B cell (primary cell): Measurements from ENCODE around the gene KCNMB3. TPM values are rescaled to one million over a fixed set of nuclear protein-coding genes. Genes with fewer than 3 reads are reported as not detected.

Experiments
- ATAC-seq: fragments of 200-7000 bp; cut with Tn5 transposase; one replicate; pipeline ENCODE4 v1.10.0; 2021; ENCODE audit warnings: low read depth, mild to moderate bottlenecking, moderate number of reproducible peaks, moderate library complexity
- CTCF ChIA-PET: fragments of 350-600 bp; sonication (Branson Sonifier 250); formaldehyde crosslinking; loops from one replicate; lab custom pipeline; 2021; ENCODE audit warnings: antibody characterized with exemption, inconsistent platforms; lab: Charles Lee
- POLR2A ChIA-PET: fragments of 350-600 bp; sonication (Branson Sonifier 250); formaldehyde crosslinking; loops from one replicate; lab custom pipeline; 2021; ENCODE audit warnings: antibody characterized with exemption; lab: Charles Lee
- DNase-seq: peaks from one replicate; pipeline ENCODE4 v3.0.0; 2013
- H2AFZ ChIP-seq: 2 replicates; pipeline ENCODE4 v1.6.1; 2012; ENCODE audit warnings: mild to moderate bottlenecking, low read depth, low read length; ENCODE audit not compliant: insufficient read depth, poor library complexity, severe bottlenecking
- H3K27ac ChIP-seq, 2 donors: 1 replicate in 1 of 2; 2 replicates in 1 of 2; pipeline ENCODE4 v1.5.1; 2012 to 2013; ENCODE audit warnings: low read length in 2 of 2, mild to moderate bottlenecking in 2 of 2, moderate library complexity in 1 of 2
- H3K27me3 ChIP-seq, 4 experiments: fragments of 200-600 bp in 1 of 4; sonication (generic) in 1 of 4; replicated peaks in 1 of 4; 1 replicate in 2 of 4; 2 replicates in 2 of 4; pipeline versions ENCODE4 v1.6.1 to v1.7.0; 2013 to 2016; ENCODE audit warnings: low read length in 3 of 4, mild to moderate bottlenecking in 2 of 4, mixed read lengths in 1 of 4, moderate library complexity in 1 of 4; ENCODE audit not compliant: insufficient read depth in 4 of 4, control insufficient read depth in 3 of 4; ENCODE audit errors: control extremely low read depth in 1 of 4
- H3K36me3 ChIP-seq, 2 experiments: replicated peaks in 1 of 2; 1 replicate in 1 of 2; 2 replicates in 1 of 2; pipeline versions ENCODE4 v1.6.1 to v1.7.1; 2013; ENCODE audit warnings: low read length in 1 of 2; ENCODE audit not compliant: insufficient read depth in 2 of 2, control insufficient read depth in 1 of 2; ENCODE audit errors: control extremely low read depth in 1 of 2, extremely low read depth in 1 of 2
- H3K4me1 ChIP-seq, 2 donors: fragments of 200-600 bp in 1 of 2; sonication (generic) in 1 of 2; 1 replicate in 1 of 2; 2 replicates in 1 of 2; pipeline versions ENCODE4 v1.5.1 to v1.6.1; 2013 to 2017; ENCODE audit warnings: low read length in 2 of 2; ENCODE audit not compliant: control insufficient read depth in 2 of 2, insufficient read depth in 2 of 2
- H3K4me2 ChIP-seq: replicated peaks from 2 replicates; pipeline ENCODE3; 2012; ENCODE audit warnings: mild to moderate bottlenecking, low read depth, low read length; ENCODE audit not compliant: poor library complexity, severe bottlenecking
- H3K4me3 ChIP-seq, 5 experiments: fragments of 200-600 bp in 1 of 5; sonication (generic) in 1 of 5; 1 replicate in 3 of 5; 2 replicates in 2 of 5; pipeline versions ENCODE4 v1.5.1 to v1.7.0; 2011 to 2016; ENCODE audit warnings: low read length in 4 of 5, mild to moderate bottlenecking in 4 of 5, low read depth in 2 of 5, control low read depth in 1 of 5, moderate library complexity in 1 of 5; ENCODE audit not compliant: insufficient read depth in 1 of 5; ENCODE audit errors: control extremely low read depth in 1 of 5, extremely low read depth in 1 of 5
- H3K79me2 ChIP-seq: fragments of 200-600 bp; sonication (generic); one replicate; pipeline ENCODE4 v1.6.0; 2016; ENCODE audit warnings: low read length; ENCODE audit not compliant: control insufficient read depth, insufficient read depth
- H3K9ac ChIP-seq: fragments of 200-600 bp; sonication (generic); 2 replicates; pipeline ENCODE4 v1.6.1; 2017; ENCODE audit warnings: mild to moderate bottlenecking, low read length, moderate library complexity
- H3K9me3 ChIP-seq, 3 donors: one replicate each; pipeline versions ENCODE4 v1.6.1 to v1.7.1; 2013; ENCODE audit warnings: low read length in 2 of 3; ENCODE audit not compliant: control insufficient read depth in 2 of 3, insufficient read depth in 1 of 3; ENCODE audit errors: control extremely low read depth in 1 of 3
- H4K20me1 ChIP-seq: 2 replicates; pipeline ENCODE4 v1.6.0; 2012; ENCODE audit warnings: mild to moderate bottlenecking, low read length; ENCODE audit not compliant: insufficient read depth, control insufficient read depth, poor library complexity, severe bottlenecking
- H3K27ac Mint-ChIP-seq: one replicate; pipeline ENCODE4 v1.8.0; 2021; ENCODE audit warnings: mixed read lengths
- H3K27me3 Mint-ChIP-seq: one replicate; pipeline ENCODE4 v1.8.0; 2021; ENCODE audit warnings: mixed read lengths
- H3K4me1 Mint-ChIP-seq: one replicate; pipeline ENCODE4 v1.8.0; 2021; ENCODE audit warnings: mixed read lengths
- H3K4me3 Mint-ChIP-seq: one replicate; pipeline ENCODE4 v1.8.0; 2021; ENCODE audit warnings: mixed read lengths
- H3K9me3 Mint-ChIP-seq: one replicate; pipeline ENCODE4 v1.8.0; 2022; ENCODE audit warnings: mixed read lengths; ENCODE audit not compliant: insufficient read depth
- CTCF ChIP-seq: fragments of 200-600 bp; IDR thresholded peaks from one replicate; pipeline ENCODE4 v1.8.0; 2022; ENCODE audit warnings: antibody characterized with exemption, mild to moderate bottlenecking
- EZH2 ChIP-seq: IDR thresholded peaks from 2 replicates; pipeline ENCODE4 v1.6.1; 2012; ENCODE audit warnings: borderline replicate concordance, low read depth, mild to moderate bottlenecking, moderate library complexity, low read length; ENCODE audit not compliant: insufficient read depth, poor library complexity, severe bottlenecking
- WGBS: methylation state at CpG from one replicate; pipeline ENCODE4 v1.1.5; 2013; ENCODE audit warnings: missing lambda C conversion rate; ENCODE audit not compliant: insufficient coverage; 5-methylcytosine and 5-hydroxymethylcytosine counted together
- intact Hi-C: fragments of 100-400 bp; cut with micrococcal nuclease; formaldehyde crosslinking; loops from one replicate; pipeline ENCODE4 v1.10.0; 2022
- polyA plus RNA-seq: library from polyadenylated mRNA; depleted of rRNA; stranded (reverse); fragments of >200 nt; gene quantifications from 2 replicates; pipeline ENCODE4 v1.2.3, GENCODE V29; 2012
- total RNA-seq, 2 donors: library from RNA; stranded (reverse); fragments of 120-200 nt in 1 of 2; gene quantifications; 1 replicate in 1 of 2; 2 replicates in 1 of 2; pipeline versions ENCODE4 v1.2.3 to v1.2.4, GENCODE V29; 2013 to 2022

Gene KCNMB3
- total and polyA plus RNA-seq, 2 donors (not counting 1 experiment from before 2014, with no cell fraction given): 3.5 to 5.7 TPM

GRCh38 chr3:179299316-179299715 is 48.4 kb upstream of the KCNMB3 start:
- Histone ChIP-seq H3K27ac (no peak overlapping the region), H3K9me3 (no peaks in the 10 kb centered on the region), H4K20me1 (no peaks in the 10 kb centered on the region), H3K4me3 (no peak overlapping the region), H3K9ac (no peak overlapping the region), H3K4me1 (no peaks in the 10 kb centered on the region), H3K4me2 (no peak overlapping the region), H3K36me3 (no peaks in the 10 kb centered on the region), H2AFZ (no peak overlapping the region), H3K27me3 (no peaks in the 10 kb centered on the region), H3K79me2 (no peaks in the 10 kb centered on the region)
- H3K27ac Mint-ChIP-seq: no peak overlapping the region
- peaks cover 7% of the 10 kb centered on the region for H3K27me3 Mint-ChIP-seq
- intact Hi-C loops: no loop called here
- ChIA-PET POLR2A (no interaction called here), CTCF (no interaction called here)
- WGBS: no CpG with 5 or more reads among the region's 2 CpGs
- no peaks in the 10 kb centered on the region for H3K4me1 Mint-ChIP-seq
- ATAC-seq (no peak), DNase-seq (no peak)
- no peak overlapping the region for H3K4me3 Mint-ChIP-seq
- H3K9me3 Mint-ChIP-seq: peaks cover 4% of the 10 kb centered on the region
- TF ChIP-seq CTCF (no peak), EZH2 (no peak)

GRCh38 chr3:179297971-179298725 is 47.2 kb upstream of the KCNMB3 start:
- Histone ChIP-seq H3K27me3 (no peaks in the 10 kb centered on the region), H3K79me2 (no peaks in the 10 kb centered on the region), H3K9ac (no peak overlapping the region), H4K20me1 (no peaks in the 10 kb centered on the region), H3K4me1 (no peaks in the 10 kb centered on the region), H3K36me3 (no peaks in the 10 kb centered on the region), H3K4me2 (no peak overlapping the region), H2AFZ (no peak overlapping the region), H3K4me3 (no peak overlapping the region), H3K9me3 (no peaks in the 10 kb centered on the region), H3K27ac (no peak overlapping the region)
- Mint-ChIP-seq H3K27ac (no peak overlapping the region), H3K27me3 (peaks cover 7% of the 10 kb centered on the region), H3K9me3 (peaks cover 4% of the 10 kb centered on the region), H3K4me3 (no peak overlapping the region), H3K4me1 (no peaks in the 10 kb centered on the region)
- ATAC-seq (no peak), DNase-seq (no peak)
- intact Hi-C loops: no loop called here
- WGBS: 89% methylated on average over 2 of the region's 5 CpGs
- POLR2A ChIA-PET: no interaction called here
- TF ChIP-seq EZH2 (no peak), CTCF (no peak)
- CTCF ChIA-PET: no interaction called here
